GM12878 (cell line): ENCODE measurements around the gene DYNLT4. TPM values are rescaled to one million over a fixed set of nuclear protein-coding genes. Genes with fewer than 3 reads are reported as not detected.
A peak's percentile ranks its signal among the peaks of the same experiment; 100 is the strongest.

Experiments used
- CBX3 ChIP-seq: fragments of 200-600 bp; sonication (generic); IDR thresholded peaks from 2 replicates; pipeline ENCODE4 v1.6.1; 2016; ENCODE audit warnings: low read depth, borderline replicate concordance
- CEBPB ChIP-seq, 2 experiments: fragments of 150-350 bp in 1 of 2; IDR thresholded peaks; 2 replicates each; pipeline ENCODE4 v1.6.1; 2012 to 2014; ENCODE audit warnings: low read depth in 2 of 2, low read length in 2 of 2, borderline replicate concordance in 1 of 2, inconsistent platforms in 1 of 2
- EED ChIP-seq: sonication (generic); IDR thresholded peaks from 2 replicates; pipeline ENCODE4 v1.6.1; 2016; ENCODE audit warnings: antibody characterized with exemption, low read depth
- ESRRA ChIP-seq: IDR thresholded peaks from 2 replicates; pipeline ENCODE4 v1.6.1; 2012; ENCODE audit warnings: mild to moderate bottlenecking, low read length, improper control_type of control experiment
- IKZF1 ChIP-seq: fragments of 450-650 bp; conservative IDR thresholded peaks from 2 replicates; pipeline ENCODE4 v1.6.1; 2017; ENCODE audit warnings: antibody characterized with exemption, mild to moderate bottlenecking
- IRF4 ChIP-seq: IDR thresholded peaks from 2 replicates; pipeline ENCODE4 v1.6.1; 2011; ENCODE audit warnings: low read depth, low read length
- JUNB ChIP-seq: IDR thresholded peaks from 2 replicates; pipeline ENCODE4 v1.6.1; 2016; ENCODE audit warnings: antibody characterized with exemption, mild to moderate bottlenecking
- MEF2B ChIP-seq: fragments of 450-650 bp; IDR thresholded peaks from 2 replicates; pipeline ENCODE4 v1.6.1; 2018; ENCODE audit warnings: mild to moderate bottlenecking, moderate library complexity; ENCODE audit not compliant: partially characterized antibody, poor library complexity, severe bottlenecking
- NFXL1 ChIP-seq: fragments of 450-650 bp; IDR thresholded peaks from 2 replicates; pipeline ENCODE4 v1.6.1; 2017; ENCODE audit warnings: antibody characterized with exemption, mild to moderate bottlenecking, borderline replicate concordance
- RAD21 ChIP-seq: IDR thresholded peaks from 2 replicates; pipeline ENCODE4 v1.6.1; 2011; ENCODE audit warnings: mild to moderate bottlenecking, low read depth, low read length, moderate library complexity; ENCODE audit not compliant: insufficient read depth
- SIX5 ChIP-seq: IDR thresholded peaks from 2 replicates; pipeline ENCODE4 v1.6.1; 2011; ENCODE audit warnings: mild to moderate bottlenecking, low read depth, low read length, moderate library complexity; ENCODE audit not compliant: severe bottlenecking
- SUZ12 ChIP-seq: fragments of 200-600 bp; sonication (generic); IDR thresholded peaks from one replicate; pipeline ENCODE4 v1.6.1; 2018; ENCODE audit warnings: antibody characterized with exemption, mild to moderate bottlenecking; ENCODE audit not compliant: unreplicated experiment
- ZNF622 ChIP-seq: fragments of 450-650 bp; IDR thresholded peaks from 2 replicates; pipeline ENCODE4 v1.6.1; 2017; ENCODE audit warnings: mild to moderate bottlenecking, inconsistent platforms
- polyA plus RNA-seq, 11 experiments: library from polyadenylated mRNA; depleted of rRNA in 4 of 11; unstranded in 6 of 11; stranded (reverse) in 5 of 11; fragments of >200 nt; fragmentation: Nextera tagmentation in 4 of 11; fragmentation: Illumina TruSeq in 1 of 11; extraction: Ambion mirVana in 4 of 11; extraction: Trizol in 1 of 11; gene quantifications; 1 replicate in 1 of 11; 2 replicates in 10 of 11; pipeline versions ENCODE4 v1.2.1 to v1.2.3, GENCODE V29; 2011 to 2016; ENCODE audit warnings: inconsistent platforms in 2 of 11, missing spikeins in 2 of 11, low read depth in 1 of 11
- total RNA-seq, 4 experiments: library from RNA; depleted of rRNA in 3 of 4; stranded (reverse); fragments of >200 nt in 3 of 4; fragmentation: Illumina TruSeq in 1 of 4; extraction: Trizol in 1 of 4; gene quantifications; 2 replicates each; pipeline versions ENCODE4 v1.2.1 to v1.2.3, GENCODE V29; 2013 to 2021
- TF ChIP-seq, protein P1 (sequence below): fragments of 450-650 bp; formaldehyde crosslinking; IDR thresholded peaks from 2 replicates; pipeline ENCODE4 v1.4.0; 2022; ENCODE audit warnings: mild to moderate bottlenecking, moderate library complexity
- TF ChIP-seq, protein P2 (sequence below): IDR thresholded peaks from 2 replicates; pipeline ENCODE4 v1.6.1; 2012; ENCODE audit warnings: improper control_type of control experiment, low read depth, low read length; ENCODE audit not compliant: insufficient replicate concordance
- TF ChIP-seq, protein P3 (sequence below): fragments of 450-650 bp; IDR thresholded peaks from 2 replicates; pipeline ENCODE4 v1.6.1; 2018; ENCODE audit warnings: mild to moderate bottlenecking, low read depth, moderate library complexity; ENCODE audit not compliant: partially characterized antibody
- TF ChIP-seq, protein P4 (sequence below): fragments of 450-650 bp; IDR thresholded peaks from 2 replicates; pipeline ENCODE4 v1.6.1; 2016; ENCODE audit warnings: mild to moderate bottlenecking

Gene DYNLT4
- total and polyA plus RNA-seq, 10 of the 15 experiments (the other 5 are each of a cell fraction or from before 2014, with no cell fraction given), result 0.23 to 0.28 TPM; not detected in 8

DNA sequence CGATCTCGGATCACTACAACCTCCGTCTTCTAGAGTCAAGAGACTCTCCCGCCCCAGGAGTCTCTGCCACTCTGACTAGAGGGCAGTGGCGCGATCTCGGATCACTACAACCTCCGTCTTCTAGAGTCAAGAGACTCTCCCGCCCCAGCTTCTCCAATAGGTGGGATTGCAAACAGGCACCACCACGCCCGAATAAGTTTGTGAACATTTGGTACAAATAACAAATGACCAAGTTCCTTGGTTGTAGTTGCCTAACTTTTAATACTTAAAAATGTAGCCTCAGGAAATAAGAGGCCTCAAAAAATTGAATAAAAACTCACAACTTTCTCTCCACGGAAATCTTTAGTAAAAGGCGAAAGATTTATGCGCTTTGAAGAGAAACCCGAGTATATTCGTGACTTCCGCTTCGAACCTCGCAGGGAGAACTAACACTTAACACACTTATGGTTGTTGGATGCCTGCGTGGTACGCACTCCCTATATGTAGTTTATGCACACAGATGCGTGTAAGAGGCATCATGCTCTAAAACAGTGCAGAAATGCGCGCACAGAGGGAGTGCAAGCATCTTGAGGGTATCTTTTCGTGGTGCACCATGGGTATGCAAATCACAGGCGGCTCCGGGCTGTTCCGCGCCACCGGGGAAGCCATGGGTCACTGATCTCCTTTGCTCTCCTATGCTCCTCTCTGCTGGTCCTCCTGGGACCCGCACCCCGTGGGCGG, 12.6 kb upstream of the DYNLT4 start (continued):
- TF ChIP-seq, protein P1, sequence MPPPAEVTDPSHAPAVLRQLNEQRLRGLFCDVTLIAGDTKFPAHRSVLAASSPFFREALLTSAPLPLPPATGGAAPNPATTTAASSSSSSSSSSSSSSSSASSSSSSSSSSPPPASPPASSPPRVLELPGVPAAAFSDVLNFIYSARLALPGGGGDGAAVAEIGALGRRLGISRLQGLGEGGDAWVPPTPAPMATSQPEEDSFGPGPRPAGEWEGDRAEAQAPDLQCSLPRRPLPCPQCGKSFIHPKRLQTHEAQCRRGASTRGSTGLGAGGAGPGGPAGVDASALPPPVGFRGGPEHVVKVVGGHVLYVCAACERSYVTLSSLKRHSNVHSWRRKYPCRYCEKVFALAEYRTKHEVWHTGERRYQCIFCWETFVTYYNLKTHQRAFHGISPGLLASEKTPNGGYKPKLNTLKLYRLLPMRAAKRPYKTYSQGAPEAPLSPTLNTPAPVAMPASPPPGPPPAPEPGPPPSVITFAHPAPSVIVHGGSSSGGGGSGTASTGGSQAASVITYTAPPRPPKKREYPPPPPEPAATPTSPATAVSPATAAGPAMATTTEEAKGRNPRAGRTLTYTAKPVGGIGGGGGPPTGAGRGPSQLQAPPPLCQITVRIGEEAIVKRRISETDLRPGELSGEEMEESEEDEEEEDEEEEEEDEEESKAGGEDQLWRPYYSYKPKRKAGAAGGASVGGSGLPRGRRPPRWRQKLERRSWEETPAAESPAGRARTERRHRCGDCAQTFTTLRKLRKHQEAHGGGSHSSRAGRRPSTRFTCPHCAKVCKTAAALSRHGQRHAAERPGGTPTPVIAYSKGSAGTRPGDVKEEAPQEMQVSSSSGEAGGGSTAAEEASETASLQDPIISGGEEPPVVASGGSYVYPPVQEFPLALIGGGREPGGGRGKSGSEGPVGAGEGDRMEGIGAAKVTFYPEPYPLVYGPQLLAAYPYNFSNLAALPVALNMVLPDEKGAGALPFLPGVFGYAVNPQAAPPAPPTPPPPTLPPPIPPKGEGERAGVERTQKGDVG (CRISPR knock-in tag), result peak; percentile 91
- TF ChIP-seq CBX3 (no peak), EED (no peak; the same call in 1 of the 2 replicates), IRF4 (peak; percentile 15; the same call in 1 of the 2 replicates), ESRRA (peak; percentile 90), CEBPB (IDR thresholded peaks at IDR 0.05; ENCODE audit: borderline replicate concordance in 1 of 2, low read depth in 2 of 2, low read length in 2 of 2) (peak in 1 of 2 experiments; percentile 91; a peak in 1 of 4 replicates), NFXL1 (no peak), SIX5 (peak; percentile 17), MEF2B (peak; percentile 57), RAD21 (peak; percentile 26; the same call in 1 of the 2 replicates), SUZ12 (no peak), IKZF1 (peak; percentile 79), JUNB (peak; percentile 71), ZNF622 (no peak)
- TF ChIP-seq, protein P2, sequence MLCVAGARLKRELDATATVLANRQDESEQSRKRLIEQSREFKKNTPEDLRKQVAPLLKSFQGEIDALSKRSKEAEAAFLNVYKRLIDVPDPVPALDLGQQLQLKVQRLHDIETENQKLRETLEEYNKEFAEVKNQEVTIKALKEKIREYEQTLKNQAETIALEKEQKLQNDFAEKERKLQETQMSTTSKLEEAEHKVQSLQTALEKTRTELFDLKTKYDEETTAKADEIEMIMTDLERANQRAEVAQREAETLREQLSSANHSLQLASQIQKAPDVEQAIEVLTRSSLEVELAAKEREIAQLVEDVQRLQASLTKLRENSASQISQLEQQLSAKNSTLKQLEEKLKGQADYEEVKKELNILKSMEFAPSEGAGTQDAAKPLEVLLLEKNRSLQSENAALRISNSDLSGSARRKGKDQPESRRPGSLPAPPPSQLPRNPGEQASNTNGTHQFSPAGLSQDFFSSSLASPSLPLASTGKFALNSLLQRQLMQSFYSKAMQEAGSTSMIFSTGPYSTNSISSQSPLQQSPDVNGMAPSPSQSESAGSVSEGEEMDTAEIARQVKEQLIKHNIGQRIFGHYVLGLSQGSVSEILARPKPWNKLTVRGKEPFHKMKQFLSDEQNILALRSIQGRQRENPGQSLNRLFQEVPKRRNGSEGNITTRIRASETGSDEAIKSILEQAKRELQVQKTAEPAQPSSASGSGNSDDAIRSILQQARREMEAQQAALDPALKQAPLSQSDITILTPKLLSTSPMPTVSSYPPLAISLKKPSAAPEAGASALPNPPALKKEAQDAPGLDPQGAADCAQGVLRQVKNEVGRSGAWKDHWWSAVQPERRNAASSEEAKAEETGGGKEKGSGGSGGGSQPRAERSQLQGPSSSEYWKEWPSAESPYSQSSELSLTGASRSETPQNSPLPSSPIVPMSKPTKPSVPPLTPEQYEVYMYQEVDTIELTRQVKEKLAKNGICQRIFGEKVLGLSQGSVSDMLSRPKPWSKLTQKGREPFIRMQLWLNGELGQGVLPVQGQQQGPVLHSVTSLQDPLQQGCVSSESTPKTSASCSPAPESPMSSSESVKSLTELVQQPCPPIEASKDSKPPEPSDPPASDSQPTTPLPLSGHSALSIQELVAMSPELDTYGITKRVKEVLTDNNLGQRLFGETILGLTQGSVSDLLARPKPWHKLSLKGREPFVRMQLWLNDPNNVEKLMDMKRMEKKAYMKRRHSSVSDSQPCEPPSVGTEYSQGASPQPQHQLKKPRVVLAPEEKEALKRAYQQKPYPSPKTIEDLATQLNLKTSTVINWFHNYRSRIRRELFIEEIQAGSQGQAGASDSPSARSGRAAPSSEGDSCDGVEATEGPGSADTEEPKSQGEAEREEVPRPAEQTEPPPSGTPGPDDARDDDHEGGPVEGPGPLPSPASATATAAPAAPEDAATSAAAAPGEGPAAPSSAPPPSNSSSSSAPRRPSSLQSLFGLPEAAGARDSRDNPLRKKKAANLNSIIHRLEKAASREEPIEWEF, result no peak
- TF ChIP-seq, protein P3, sequence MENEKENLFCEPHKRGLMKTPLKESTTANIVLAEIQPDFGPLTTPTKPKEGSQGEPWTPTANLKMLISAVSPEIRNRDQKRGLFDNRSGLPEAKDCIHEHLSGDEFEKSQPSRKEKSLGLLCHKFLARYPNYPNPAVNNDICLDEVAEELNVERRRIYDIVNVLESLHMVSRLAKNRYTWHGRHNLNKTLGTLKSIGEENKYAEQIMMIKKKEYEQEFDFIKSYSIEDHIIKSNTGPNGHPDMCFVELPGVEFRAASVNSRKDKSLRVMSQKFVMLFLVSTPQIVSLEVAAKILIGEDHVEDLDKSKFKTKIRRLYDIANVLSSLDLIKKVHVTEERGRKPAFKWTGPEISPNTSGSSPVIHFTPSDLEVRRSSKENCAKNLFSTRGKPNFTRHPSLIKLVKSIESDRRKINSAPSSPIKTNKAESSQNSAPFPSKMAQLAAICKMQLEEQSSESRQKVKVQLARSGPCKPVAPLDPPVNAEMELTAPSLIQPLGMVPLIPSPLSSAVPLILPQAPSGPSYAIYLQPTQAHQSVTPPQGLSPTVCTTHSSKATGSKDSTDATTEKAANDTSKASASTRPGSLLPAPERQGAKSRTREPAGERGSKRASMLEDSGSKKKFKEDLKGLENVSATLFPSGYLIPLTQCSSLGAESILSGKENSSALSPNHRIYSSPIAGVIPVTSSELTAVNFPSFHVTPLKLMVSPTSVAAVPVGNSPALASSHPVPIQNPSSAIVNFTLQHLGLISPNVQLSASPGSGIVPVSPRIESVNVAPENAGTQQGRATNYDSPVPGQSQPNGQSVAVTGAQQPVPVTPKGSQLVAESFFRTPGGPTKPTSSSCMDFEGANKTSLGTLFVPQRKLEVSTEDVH, result no peak
- TF ChIP-seq, protein P4, sequence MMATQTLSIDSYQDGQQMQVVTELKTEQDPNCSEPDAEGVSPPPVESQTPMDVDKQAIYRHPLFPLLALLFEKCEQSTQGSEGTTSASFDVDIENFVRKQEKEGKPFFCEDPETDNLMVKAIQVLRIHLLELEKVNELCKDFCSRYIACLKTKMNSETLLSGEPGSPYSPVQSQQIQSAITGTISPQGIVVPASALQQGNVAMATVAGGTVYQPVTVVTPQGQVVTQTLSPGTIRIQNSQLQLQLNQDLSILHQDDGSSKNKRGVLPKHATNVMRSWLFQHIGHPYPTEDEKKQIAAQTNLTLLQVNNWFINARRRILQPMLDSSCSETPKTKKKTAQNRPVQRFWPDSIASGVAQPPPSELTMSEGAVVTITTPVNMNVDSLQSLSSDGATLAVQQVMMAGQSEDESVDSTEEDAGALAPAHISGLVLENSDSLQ, result peak; percentile 85
